H1 (cell line): ENCODE results near the gene MTTP. TPM values are rescaled to one million over a fixed set of nuclear protein-coding genes. Genes with fewer than 3 reads are reported as not detected.

Source experiments
- CTCF ChIA-PET: fragments of 300-600 bp; sonication (Branson Sonifier 250); formaldehyde crosslinking; loops from one replicate; lab custom pipeline; 2021; ENCODE audit not compliant: partially characterized antibody; lab: Charles Lee
- POLR2A ChIA-PET: fragments of 300-600 bp; sonication (Branson Sonifier 250); formaldehyde crosslinking; loops from one replicate; lab custom pipeline; 2021; ENCODE audit warnings: inconsistent platforms; ENCODE audit not compliant: partially characterized antibody; lab: Charles Lee
- DNase-seq, 2 experiments: peaks; one replicate each; pipeline versions ENCODE4 v3.0.0 to v3.0.0-alpha.2; 2010 to 2022; ENCODE audit warnings: low spot score in 2 of 2, low read depth in 1 of 2, mixed read lengths in 1 of 2
- FAIRE-seq: peaks from 2 replicates; lab custom pipeline; 2011; peaks lifted over from hg19 to GRCh38; lab: Jason Lieb, UNC
- H2AFZ ChIP-seq: 2 replicates; pipeline ENCODE4 v1.8.1; 2012; ENCODE audit warnings: low read length, inconsistent platforms
- H2AK5ac ChIP-seq: 2 replicates; pipeline ENCODE4 v1.6.1; 2013; ENCODE audit warnings: low read depth, low read length
- H2BK120ac ChIP-seq: replicated peaks from 2 replicates; pipeline ENCODE3; 2013; ENCODE audit warnings: low read depth, low read length, inconsistent platforms
- H2BK12ac ChIP-seq: 2 replicates; pipeline ENCODE4 v1.6.1; 2013; ENCODE audit warnings: low read depth, low read length
- H2BK15ac ChIP-seq: 2 replicates; pipeline ENCODE4 v1.6.1; 2013; ENCODE audit warnings: low read length
- H2BK20ac ChIP-seq: 2 replicates; pipeline ENCODE4 v1.6.1; 2013; ENCODE audit warnings: low read length
- H2BK5ac ChIP-seq: 2 replicates; pipeline ENCODE4 v1.6.1; 2013; ENCODE audit warnings: low read depth, low read length
- H3K14ac ChIP-seq: 2 replicates; pipeline ENCODE4 v1.6.1; 2013; ENCODE audit warnings: inconsistent platforms; ENCODE audit not compliant: insufficient read length
- H3K18ac ChIP-seq: 2 replicates; pipeline ENCODE4 v1.6.1; 2013; ENCODE audit warnings: low read length; ENCODE audit errors: extremely low read depth
- H3K23ac ChIP-seq: 2 replicates; pipeline ENCODE4 v1.6.1; 2013; ENCODE audit warnings: inconsistent platforms; ENCODE audit not compliant: insufficient read length
- H3K23me2 ChIP-seq: 2 replicates; pipeline ENCODE4 v1.6.1; 2013; ENCODE audit warnings: low read depth, low read length
- H3K27ac ChIP-seq: 2 replicates; pipeline ENCODE4 v1.6.1; 2011; ENCODE audit warnings: low read depth, low read length, inconsistent platforms
- H3K27me3 ChIP-seq, 4 experiments: replicated peaks in 1 of 4; 1 replicate in 1 of 4; 2 replicates in 3 of 4; pipeline versions ENCODE4 v1.6.1 to v1.8.1; 2011 to 2013; ENCODE audit warnings: low read length in 3 of 4, mild to moderate bottlenecking in 3 of 4, inconsistent platforms in 2 of 4, mixed read lengths in 2 of 4, moderate library complexity in 1 of 4; ENCODE audit not compliant: control insufficient read depth in 3 of 4, insufficient read depth in 3 of 4; ENCODE audit errors: extremely low read depth in 1 of 4
- H3K36me3 ChIP-seq, 4 experiments: 2 replicates each; pipeline versions ENCODE4 v1.6.1 to v1.8.1; 2011 to 2013; ENCODE audit warnings: mild to moderate bottlenecking in 4 of 4, low read length in 3 of 4, moderate library complexity in 2 of 4, control low read depth in 1 of 4, inconsistent platforms in 1 of 4; ENCODE audit not compliant: insufficient read depth in 4 of 4, control insufficient read depth in 2 of 4
- H3K4ac ChIP-seq: replicated peaks from 2 replicates; pipeline ENCODE3; 2013; ENCODE audit warnings: low read length, low read depth, mixed read lengths, inconsistent platforms; ENCODE audit not compliant: insufficient read length
- H3K4me1 ChIP-seq, 4 experiments: replicated peaks in 1 of 4; 1 replicate in 1 of 4; 2 replicates in 3 of 4; pipeline versions ENCODE4 v1.6.1 to v1.8.1; 2011 to 2013; ENCODE audit warnings: low read length in 3 of 4, inconsistent platforms in 2 of 4, mixed read lengths in 1 of 4; ENCODE audit not compliant: insufficient read depth in 4 of 4, control insufficient read depth in 3 of 4
- H3K4me2 ChIP-seq, 2 experiments: 2 replicates each; pipeline versions ENCODE4 v1.6.1 to v1.8.1; 2011 to 2013; ENCODE audit warnings: low read depth in 2 of 2, low read length in 2 of 2, control low read depth in 1 of 2, inconsistent platforms in 1 of 2, mild to moderate bottlenecking in 1 of 2; ENCODE audit not compliant: insufficient read depth in 1 of 2
- H3K4me3 ChIP-seq, 4 experiments: fragments of 200-600, 300-600 bp in 1 of 4; sonication (generic), shearing (Covaris generic), sonication (Bioruptor Twin) in 1 of 4; 2 replicates each; pipeline versions ENCODE4 v1.5.1 to v1.8.1; 2011 to 2016; ENCODE audit warnings: low read length in 4 of 4, low read depth in 3 of 4, control low read depth in 2 of 4, inconsistent platforms in 2 of 4, mild to moderate bottlenecking in 2 of 4, mixed read lengths in 1 of 4, moderate library complexity in 1 of 4; ENCODE audit not compliant: insufficient read depth in 2 of 4; ENCODE audit errors: extremely low read depth in 1 of 4
- H3K56ac ChIP-seq: replicated peaks from 2 replicates; pipeline ENCODE3; 2013; ENCODE audit warnings: low read depth, mild to moderate bottlenecking, mixed read lengths, low read length, inconsistent platforms; ENCODE audit not compliant: insufficient read length
- H3K79me1 ChIP-seq: 2 replicates; pipeline ENCODE4 v1.6.1; 2013; ENCODE audit warnings: low read depth, low read length, control low read depth
- H3K79me2 ChIP-seq, 2 experiments: 2 replicates each; pipeline versions ENCODE4 v1.6.1 to v1.8.1; 2012 to 2013; ENCODE audit warnings: low read length in 2 of 2, mild to moderate bottlenecking in 2 of 2, inconsistent platforms in 1 of 2; ENCODE audit not compliant: insufficient read depth in 2 of 2, control insufficient read depth in 1 of 2
- H3K9ac ChIP-seq, 4 experiments: replicated peaks in 1 of 4; 1 replicate in 1 of 4; 2 replicates in 3 of 4; pipeline versions ENCODE4 v1.6.1 to v1.8.1; 2011 to 2013; ENCODE audit warnings: low read depth in 3 of 4, low read length in 3 of 4, control low read depth in 2 of 4, mild to moderate bottlenecking in 2 of 4, moderate library complexity in 2 of 4, inconsistent platforms in 1 of 4; ENCODE audit errors: extremely low read depth in 1 of 4
- H3K9me3 ChIP-seq, 2 experiments: 2 replicates each; pipeline versions ENCODE4 v1.6.1 to v1.8.1; 2012 to 2013; ENCODE audit warnings: mild to moderate bottlenecking in 2 of 2, moderate library complexity in 2 of 2, control low read depth in 1 of 2, inconsistent platforms in 1 of 2, low read depth in 1 of 2, low read length in 1 of 2, mixed read lengths in 1 of 2; ENCODE audit not compliant: insufficient read depth in 2 of 2
- H4K20me1 ChIP-seq, 2 experiments: replicated peaks in 1 of 2; 2 replicates each; pipeline versions ENCODE3 to v1.8.1; 2011 to 2013; ENCODE audit warnings: inconsistent platforms in 2 of 2, low read length in 2 of 2, mild to moderate bottlenecking in 1 of 2; ENCODE audit not compliant: insufficient read depth in 2 of 2, control insufficient read depth in 1 of 2
- H4K5ac ChIP-seq: 2 replicates; pipeline ENCODE4 v1.6.1; 2013; ENCODE audit warnings: low read length, low read depth, mixed read lengths, inconsistent platforms; ENCODE audit not compliant: insufficient read length
- H4K8ac ChIP-seq: 2 replicates; pipeline ENCODE4 v1.8.0; 2013; ENCODE audit warnings: mild to moderate bottlenecking, moderate library complexity, low read length, inconsistent platforms; ENCODE audit not compliant: insufficient read depth; ENCODE audit errors: extremely low read depth
- H4K91ac ChIP-seq: replicated peaks from 2 replicates; pipeline ENCODE3; 2013; ENCODE audit warnings: low read length, mixed read lengths, inconsistent platforms; ENCODE audit not compliant: insufficient read length
- HDAC6 ChIP-seq: IDR thresholded peaks from one replicate; pipeline ENCODE4 v1.7.1; 2012; ENCODE audit warnings: low read depth, mild to moderate bottlenecking, inconsistent platforms, low read length, moderate library complexity
- NANOG ChIP-seq: IDR thresholded peaks from 2 replicates; pipeline ENCODE4 v1.6.1; 2011; ENCODE audit warnings: low read length, low read depth, mild to moderate bottlenecking, inconsistent platforms; ENCODE audit not compliant: insufficient read depth, poor library complexity, severe bottlenecking
- WGBS, 2 experiments: shearing (Covaris generic) in 1 of 2; methylation state at CpG; one replicate each; pipeline versions ENCODE4 v1.1.6 to v1.1.7; 2013 to 2015; ENCODE audit warnings: low lambda C conversion rate in 2 of 2, mixed read lengths in 2 of 2, inconsistent platforms in 1 of 2, low coverage in 1 of 2, missing lambda C conversion rate in 1 of 2; ENCODE audit not compliant: insufficient replicate concordance in 2 of 2, insufficient coverage in 1 of 2, insufficient read length in 1 of 2; ENCODE audit errors: extremely low coverage in 1 of 2, missing lambda C conversion rate in 1 of 2; 5-methylcytosine and 5-hydroxymethylcytosine counted together
- polyA plus RNA-seq, 7 experiments: library from polyadenylated mRNA; depleted of rRNA in 3 of 7; stranded (reverse) in 5 of 7; unstranded in 2 of 7; fragments of >200 nt in 5 of 7; fragments of 200-250 nt in 2 of 7; gene quantifications; 1 replicate in 5 of 7; 2 replicates in 1 of 7; 4 replicates in 1 of 7; pipeline versions ENCODE4 v1.2.1 to v1.2.3, GENCODE V29; 2011 to 2013; ENCODE audit warnings: missing spikeins in 2 of 7, mixed read lengths in 2 of 7
- total RNA-seq: library from RNA; stranded (reverse); fragmentation: NEBNext Ultra II Directional; extraction: Animal tissue kit (Norgen Biotek cat#: 25700); gene quantifications from 2 replicates; pipeline ENCODE4 v1.2.1, GENCODE V29; 2021

MTTP gene
- total and polyA plus RNA-seq, 2 of the 8 experiments (the other 6 are each of a cell fraction or from before 2014, with no cell fraction given), result 0.12 to 0.26 TPM

DNA sequence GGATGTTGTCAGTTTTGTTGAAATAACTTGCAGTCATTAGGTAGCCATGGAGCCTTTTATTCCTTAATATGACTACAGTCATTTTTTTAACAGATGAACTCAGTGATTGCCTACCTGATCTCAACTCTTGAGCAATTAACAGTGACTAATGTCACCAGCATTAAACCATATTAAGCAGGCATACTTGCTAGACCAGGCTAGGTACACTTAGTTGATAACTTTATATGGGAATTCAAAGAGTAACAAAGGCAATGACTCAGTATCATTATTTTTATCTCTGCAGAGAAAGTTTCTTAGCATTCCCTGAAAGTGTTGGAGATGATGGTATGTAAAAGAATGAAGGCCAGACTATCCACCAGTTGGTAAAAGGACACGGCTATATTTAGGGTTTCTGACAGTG is 83.2 kb downstream of the MTTP start, which contains the start of gene C4orf54:
Gene C4orf54, minus strand, starts transcription at position 31 of the 400 bp plus-strand sequence. CDS start 3,180 bp downstream, outside the sequence.
- no peak for TF ChIP-seq HDAC6
- no peak for TF ChIP-seq NANOG

More for the DNA sequence above, 83.2 kb downstream of the MTTP start, which contains the start of gene C4orf54:
- H3K79me1 ChIP-seq, result no peaks in the 10 kb centered on the region
- no peaks in the 10 kb centered on the region for H3K36me3 ChIP-seq
- no peak within 1 kb of the TSS for H4K5ac ChIP-seq
- H3K79me2 ChIP-seq, result no peaks in the 10 kb centered on the region
- no peak within 1 kb of the TSS for H2AFZ ChIP-seq
- H4K8ac ChIP-seq, result no peak within 1 kb of the TSS
- H3K27me3 ChIP-seq, result no peaks in the 10 kb centered on the region
- H2AK5ac ChIP-seq, result no peak within 1 kb of the TSS
- no peak within 1 kb of the TSS for H3K23ac ChIP-seq
- no peaks in the 10 kb centered on the region for H3K23me2 ChIP-seq
- H3K56ac ChIP-seq, result no peak within 1 kb of the TSS
- no peak for FAIRE-seq
- H2BK120ac ChIP-seq, result no peak within 1 kb of the TSS
- H3K4me2 ChIP-seq, result no peak within 1 kb of the TSS
- H3K18ac ChIP-seq, result no peak within 1 kb of the TSS
- H3K4me3 ChIP-seq, result no peak within 1 kb of the TSS
- H4K20me1 ChIP-seq, result no peaks in the 10 kb centered on the region
- H3K9ac ChIP-seq, result no peak within 1 kb of the TSS
- ChIA-PET CTCF (interaction anchor here (1.3 to 2.9 kb wide), 2 partner anchors 10 to 151 kb away, joined by 3 to 10 read pairs; no protein-coding TSS in a partner anchor), POLR2A (no interaction called here)
- no peak within 1 kb of the TSS for H3K27ac ChIP-seq
- H3K4me1 ChIP-seq, result peaks cover 0 to 2% (median 0%) of the 10 kb centered on the region in 4 experiments; a peak in 1 of 7 replicates
- no peaks in the 10 kb centered on the region for H3K9me3 ChIP-seq
- H3K14ac ChIP-seq, result no peak within 1 kb of the TSS
- H2BK15ac ChIP-seq, result no peak within 1 kb of the TSS
- H2BK12ac ChIP-seq, result no peak within 1 kb of the TSS
- 79% methylated on average over 1 of the region's 1 CpG; no CpG with 5 or more reads in 1 of the 2 experiments for WGBS, 2 experiments
- no peak within 1 kb of the TSS for H2BK5ac ChIP-seq
- no peak within 1 kb of the TSS for H3K4ac ChIP-seq
- no peak within 1 kb of the TSS for H2BK20ac ChIP-seq
- DNase-seq, result no peak
- no peak within 1 kb of the TSS for H4K91ac ChIP-seq
